ENCODE measurements around the gene LYRM1.

GRCh38 chr16:20948444-20948843 is 47.9 kb downstream of the LYRM1 start:
- TF ChIP-seq POLR2A (IDR thresholded peaks at IDR 0.05; ENCODE audit: low read depth, low read length), result no peak
- no peak for TF ChIP-seq TAF1 (IDR thresholded peaks at IDR 0.05; ENCODE audit: low read depth, low read length)
- no peak for TF ChIP-seq POLR2AphosphoS5 (IDR thresholded peaks at IDR 0.05; ENCODE audit: low read depth, low read length)
- no peak for TF ChIP-seq PAX5 (IDR thresholded peaks at IDR 0.05; ENCODE audit: insufficient read depth, low read length, severe bottlenecking)
- TF ChIP-seq SPI1 (IDR thresholded peaks at IDR 0.05; ENCODE audit: low read depth, low read length), result no peak
